Activated CD4-positive, alpha-beta T cell treated with anti-CD3 and anti-CD28 coated beads, Interleukin-10, Interleukin-2, amounts not matched to agents 100 ng/mL and 50 ng/mL, durations not matched to agents 16 hours and 8 hours (primary cell): ENCODE results near the gene PHGDH.

Source experiments
- DNase-seq: peaks from one replicate; pipeline ENCODE4 v3.0.0-alpha.2; 2020

The PHGDH gene

DNA sequence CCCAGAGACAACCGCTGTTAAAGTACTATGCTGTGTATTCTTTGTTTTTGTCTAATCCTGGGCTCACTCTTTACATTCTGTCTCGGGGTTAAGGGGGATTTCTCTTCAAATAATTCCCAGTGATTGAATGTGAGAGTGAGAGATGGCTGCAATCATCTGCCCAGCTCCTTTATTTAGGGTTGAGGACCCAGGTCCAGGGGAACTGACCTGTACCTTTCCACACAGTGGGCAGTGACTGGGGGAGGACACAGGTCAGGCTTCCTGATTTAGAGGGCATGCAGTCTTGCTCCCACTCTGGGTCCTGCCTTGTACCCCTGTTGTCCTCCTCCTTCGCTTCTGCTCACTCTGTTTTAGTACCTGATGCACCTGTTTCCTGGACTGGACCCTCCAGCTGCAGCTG lies 22.0 kb downstream of the PHGDH start:
- DNase-seq: no peak

DNA sequence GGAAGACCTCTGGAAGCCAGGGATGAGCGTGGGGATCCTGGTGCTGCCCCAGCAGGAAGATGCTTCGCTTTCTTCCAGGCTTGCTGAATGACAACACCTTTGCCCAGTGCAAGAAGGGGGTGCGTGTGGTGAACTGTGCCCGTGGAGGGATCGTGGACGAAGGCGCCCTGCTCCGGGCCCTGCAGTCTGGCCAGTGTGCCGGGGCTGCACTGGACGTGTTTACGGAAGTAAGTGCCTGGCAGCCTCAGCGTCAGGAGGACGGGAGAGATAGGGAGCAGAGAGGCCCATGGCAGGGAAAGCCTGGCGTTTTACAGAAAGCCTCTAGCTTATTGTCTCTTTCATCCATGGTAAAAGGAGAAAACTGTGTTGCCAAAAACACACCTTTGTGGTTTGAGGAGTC lies 23.5 kb downstream of the PHGDH start:
- no peak for DNase-seq

DNA sequence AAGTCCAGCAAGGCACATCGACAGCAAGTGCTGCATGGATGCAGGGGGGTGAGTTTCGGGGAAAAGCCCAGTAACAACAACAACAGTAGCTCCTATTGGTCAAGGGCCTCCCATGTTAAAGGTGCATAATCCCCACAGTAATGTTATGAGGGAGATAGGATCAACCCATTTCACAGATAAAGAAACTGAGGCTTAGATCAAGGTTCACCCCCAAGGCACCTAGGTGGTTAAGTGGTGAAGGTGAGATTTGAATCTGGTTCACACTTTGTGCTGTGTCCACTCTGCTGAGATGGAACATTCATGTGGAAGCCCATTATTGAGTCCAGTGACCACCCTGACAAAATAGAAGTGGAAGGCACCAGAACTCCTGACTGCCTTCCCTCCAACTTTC lies 24.9 kb downstream of the PHGDH start:
- DNase-seq: no peak

DNA sequence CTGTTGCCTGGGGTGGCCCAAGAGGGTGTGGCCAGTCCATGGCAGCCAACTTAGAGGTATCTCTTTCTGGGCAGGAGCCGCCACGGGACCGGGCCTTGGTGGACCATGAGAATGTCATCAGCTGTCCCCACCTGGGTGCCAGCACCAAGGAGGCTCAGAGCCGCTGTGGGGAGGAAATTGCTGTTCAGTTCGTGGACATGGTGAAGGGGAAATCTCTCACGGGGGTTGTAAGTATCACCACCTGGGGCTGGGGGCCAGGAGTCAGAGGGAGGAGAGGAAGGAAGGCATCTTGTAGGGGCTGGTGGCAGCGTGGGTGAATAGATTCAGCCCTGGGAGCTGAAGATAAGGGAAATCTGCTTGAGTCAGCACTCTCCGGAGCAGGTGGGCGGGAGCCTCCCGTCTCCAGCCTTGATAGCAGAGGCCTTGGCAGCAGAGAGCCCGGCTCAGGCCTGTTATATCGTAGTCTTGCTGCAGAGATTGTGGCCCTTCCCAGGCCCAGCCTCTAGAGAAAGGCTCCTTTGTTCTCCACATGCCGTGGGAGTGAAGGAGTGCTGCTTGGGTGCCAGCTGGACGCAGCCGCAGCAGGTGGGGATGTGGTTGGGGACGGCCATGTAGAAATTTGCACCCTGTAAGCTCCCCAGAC lies 25.4 kb downstream of the PHGDH start:
- no peak for DNase-seq

DNA sequence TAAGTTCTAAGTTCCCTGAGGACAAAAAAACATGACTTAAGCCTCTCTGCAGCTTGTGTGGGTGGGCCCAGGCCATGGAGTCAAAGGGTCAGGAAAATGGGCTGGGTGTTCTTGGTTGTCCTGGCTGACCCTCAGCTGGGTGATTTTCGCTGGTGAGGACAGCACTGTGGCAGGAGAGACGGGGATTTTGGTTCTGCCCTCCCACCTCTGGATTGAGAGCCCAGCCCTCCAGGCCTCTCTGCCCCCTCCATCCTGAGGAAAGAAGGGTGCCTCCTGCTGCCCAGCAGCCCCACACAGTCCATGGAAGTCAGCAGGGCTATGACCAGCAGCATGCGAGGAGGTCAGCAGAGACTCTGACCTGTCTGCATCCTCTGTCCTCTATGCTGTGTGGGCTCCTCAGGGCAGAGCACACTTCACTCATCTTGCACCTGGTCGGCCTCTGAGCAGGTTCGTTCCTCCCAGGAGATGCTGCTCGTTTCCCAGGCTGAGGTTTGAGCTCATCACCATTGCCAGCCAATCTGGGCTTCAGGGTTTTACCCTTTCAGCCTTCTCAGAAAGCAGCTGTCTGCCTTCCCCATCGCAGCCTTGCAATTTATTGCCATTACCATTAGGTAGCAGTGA lies 26.5 kb downstream of the PHGDH start:
- DNase-seq: no peak

DNA sequence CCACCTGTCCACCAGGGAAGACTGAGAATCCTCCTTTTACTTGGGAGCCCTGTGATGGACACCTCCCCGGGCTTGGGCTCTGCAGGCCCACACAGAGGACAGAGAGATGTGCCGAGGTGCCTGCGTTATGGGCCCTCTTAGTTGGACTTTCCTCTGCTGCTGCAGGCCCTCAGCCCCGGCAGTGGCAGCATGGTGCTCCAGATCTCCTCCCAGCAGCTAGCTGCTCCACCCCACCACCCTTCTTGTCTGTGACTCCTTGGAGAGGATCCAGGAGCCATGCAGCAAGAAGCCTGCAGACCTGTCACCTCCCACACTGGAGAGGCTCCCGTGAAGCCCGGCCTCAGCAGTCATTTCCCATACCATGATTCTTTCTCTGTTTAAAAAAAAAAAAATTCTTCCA lies 27.4 kb downstream of the PHGDH start:
- DNase-seq: no peak

DNA sequence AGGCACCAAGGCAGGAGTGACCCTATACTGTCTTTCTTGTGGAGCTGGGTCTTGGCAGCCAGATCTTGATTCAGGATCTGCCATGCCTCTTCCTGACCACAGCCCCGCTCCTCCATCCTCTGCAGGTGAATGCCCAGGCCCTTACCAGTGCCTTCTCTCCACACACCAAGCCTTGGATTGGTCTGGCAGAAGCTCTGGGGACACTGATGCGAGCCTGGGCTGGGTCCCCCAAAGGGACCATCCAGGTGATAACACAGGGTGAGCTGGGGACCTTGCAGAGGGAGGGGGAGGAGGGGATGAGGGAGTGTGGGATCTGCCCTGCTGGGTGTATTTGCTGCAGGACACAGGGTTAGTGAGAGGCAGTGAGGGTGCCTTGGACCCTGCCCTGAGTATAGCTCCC lies 28.5 kb downstream of the PHGDH start:
- DNase-seq: no peak

DNA sequence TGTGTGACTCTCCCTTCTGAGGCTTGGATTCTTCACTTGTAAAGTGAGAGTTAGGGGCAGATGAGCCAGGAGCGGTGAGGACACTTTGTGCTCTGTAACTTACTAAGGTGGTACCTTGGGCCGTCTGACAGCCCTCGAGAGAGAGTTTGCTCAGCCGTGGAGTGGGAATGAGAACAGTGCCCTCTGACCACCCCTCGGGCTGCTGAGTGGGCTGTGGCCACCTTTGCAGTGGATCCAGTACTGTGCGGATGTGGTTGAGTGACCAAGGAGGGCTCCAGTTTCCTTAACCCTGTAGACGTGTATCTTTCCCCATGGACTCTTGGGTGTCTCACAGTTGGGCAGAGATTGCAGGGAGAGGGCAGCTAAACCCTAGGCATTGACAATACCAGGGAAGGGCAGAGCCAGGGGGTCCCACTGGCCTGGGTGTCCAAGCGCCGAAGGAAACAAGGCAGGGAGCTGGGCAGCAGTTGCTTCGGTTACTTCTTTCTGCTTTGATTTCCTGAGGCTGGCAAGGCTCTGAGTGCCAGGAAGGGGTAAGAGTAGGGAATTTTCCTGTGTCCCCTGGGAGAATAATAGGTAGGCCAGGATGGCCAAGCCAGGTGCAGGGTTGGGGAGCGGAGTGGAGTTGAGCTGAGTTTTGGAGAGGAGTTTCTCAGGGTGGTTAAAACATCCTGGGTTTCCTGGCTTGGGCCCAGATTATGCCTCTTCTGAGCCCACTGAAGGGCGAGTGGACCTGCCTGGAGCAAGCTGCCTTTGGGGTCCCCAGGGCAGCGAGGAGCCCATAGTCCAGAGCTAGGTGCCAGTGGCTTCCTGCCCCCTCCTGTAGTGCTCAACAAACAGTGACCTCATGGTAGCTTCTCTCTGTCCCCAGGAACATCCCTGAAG lies 29.4 kb downstream of the PHGDH start:
- no peak for DNase-seq

DNA sequence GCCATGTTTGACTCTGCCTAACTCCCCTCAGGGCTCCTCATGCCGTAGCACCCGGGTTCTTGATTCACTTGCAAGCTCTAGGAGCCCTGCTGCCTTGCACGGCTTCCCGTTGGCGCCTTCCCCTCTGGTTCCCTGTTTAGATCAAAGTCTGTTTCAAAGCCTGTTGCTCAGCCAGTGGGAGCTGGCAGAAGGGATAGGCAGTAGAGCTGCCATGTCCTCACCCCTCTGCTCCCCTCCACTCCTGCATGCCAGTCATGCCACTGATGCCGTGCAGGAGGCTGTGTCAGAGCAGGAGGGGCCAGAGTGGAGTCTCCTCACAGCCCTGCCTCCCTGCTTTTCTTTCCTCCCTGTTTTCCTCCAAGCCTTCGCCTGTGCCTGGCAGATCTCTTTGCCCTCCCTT lies 30.5 kb downstream of the PHGDH start:
- DNase-seq: no peak

DNA sequence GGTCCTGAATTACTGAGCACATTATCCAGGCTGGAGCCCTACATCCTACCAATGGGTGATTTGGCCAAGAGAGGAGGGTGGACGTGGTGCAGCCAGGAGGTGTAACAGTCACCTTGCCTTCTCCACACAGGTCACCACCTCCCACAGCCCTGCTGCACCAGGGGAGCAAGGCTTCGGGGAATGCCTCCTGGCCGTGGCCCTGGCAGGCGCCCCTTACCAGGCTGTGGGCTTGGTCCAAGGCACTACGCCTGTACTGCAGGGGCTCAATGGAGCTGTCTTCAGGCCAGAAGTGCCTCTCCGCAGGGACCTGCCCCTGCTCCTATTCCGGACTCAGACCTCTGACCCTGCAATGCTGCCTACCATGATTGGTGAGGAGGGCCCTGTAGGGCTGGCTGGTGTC lies 30.9 kb downstream of the PHGDH start:
- no peak for DNase-seq

DNA sequence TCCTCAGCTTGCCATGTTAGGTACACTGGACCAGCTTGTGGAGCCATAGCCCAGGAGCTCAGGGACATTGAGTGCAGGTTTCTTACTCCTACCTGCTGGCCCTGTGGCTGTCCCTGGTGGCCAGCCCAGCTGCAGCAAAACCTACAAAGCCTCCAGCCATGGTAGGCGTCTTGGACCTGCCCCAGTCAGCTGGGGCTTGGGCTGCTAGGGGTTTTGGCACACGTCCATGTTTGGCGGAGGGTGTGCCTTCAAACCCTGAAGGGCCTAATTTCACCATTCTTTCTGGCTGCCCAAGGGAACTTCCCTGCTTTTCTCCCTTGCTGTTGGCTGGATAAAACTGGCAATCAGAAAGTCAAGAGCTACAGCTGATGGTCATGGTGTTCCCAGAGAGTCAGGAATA lies 31.6 kb downstream of the PHGDH start:
- no peak for DNase-seq

DNA sequence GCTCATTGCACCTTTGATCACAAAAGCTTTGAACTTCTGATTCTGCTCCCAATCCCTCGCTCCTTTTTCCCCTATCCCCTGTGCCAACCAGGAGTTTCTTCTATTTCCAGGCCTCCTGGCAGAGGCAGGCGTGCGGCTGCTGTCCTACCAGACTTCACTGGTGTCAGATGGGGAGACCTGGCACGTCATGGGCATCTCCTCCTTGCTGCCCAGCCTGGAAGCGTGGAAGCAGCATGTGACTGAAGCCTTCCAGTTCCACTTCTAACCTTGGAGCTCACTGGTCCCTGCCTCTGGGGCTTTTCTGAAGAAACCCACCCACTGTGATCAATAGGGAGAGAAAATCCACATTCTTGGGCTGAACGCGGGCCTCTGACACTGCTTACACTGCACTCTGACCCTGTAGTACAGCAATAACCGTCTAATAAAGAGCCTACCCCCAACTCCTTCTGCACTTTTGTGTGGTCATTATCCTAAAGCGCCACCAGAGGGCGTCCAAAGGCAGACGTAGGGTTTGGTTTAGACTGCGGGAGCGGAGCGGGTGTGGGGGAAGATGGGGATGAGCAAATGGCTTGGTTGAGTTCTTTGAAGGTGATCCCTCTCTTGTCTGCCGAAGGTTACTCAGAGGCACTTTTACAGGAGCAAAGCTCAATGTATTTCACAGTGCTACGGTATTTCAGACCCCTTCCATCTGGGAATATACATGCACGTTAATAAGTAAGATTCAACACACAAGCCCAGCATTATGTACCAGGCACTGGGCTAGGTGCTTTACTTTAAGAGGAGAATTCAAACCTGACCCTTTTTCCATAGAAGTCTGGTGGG lies 32.3 kb downstream of the PHGDH start:
- DNase-seq: peak; percentile 65

DNA sequence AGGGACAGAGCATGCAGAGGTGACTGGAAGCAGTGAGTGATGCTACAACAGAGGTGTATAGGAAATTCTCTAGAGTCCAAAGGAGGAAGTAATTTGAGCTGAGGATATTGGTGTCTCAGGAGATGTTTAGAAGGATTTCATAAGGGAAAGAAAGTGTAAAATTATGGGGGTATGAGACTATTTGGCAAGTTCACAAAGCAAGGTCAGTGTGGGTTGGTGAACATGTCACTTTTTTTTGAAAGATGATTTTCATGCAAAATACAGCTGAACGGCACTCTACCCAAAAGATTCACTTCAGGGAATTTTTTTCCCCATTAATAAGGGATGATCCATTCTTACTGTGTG lies 32.8 kb downstream of the PHGDH start:
- no peak for DNase-seq

DNA sequence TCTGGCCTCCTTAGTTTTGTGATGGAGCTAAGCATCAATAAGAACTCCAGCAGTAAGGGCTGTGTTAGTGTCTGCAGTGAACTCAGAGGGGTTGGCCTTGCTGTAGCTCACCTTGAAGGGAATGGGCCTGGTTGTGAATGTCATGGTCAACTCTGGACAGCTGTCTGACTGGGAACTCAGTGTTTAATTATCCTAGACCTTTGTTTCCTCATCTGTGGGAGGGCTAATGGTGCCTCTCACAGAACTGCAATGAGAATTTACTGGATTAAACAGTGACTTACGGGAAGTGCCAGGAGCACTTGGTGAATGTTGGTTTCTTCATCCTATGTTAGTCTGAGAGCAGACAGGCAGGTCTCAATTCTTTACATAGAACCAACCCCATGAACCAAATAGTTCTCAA lies 33.3 kb downstream of the PHGDH start:
- no peak for DNase-seq

DNA sequence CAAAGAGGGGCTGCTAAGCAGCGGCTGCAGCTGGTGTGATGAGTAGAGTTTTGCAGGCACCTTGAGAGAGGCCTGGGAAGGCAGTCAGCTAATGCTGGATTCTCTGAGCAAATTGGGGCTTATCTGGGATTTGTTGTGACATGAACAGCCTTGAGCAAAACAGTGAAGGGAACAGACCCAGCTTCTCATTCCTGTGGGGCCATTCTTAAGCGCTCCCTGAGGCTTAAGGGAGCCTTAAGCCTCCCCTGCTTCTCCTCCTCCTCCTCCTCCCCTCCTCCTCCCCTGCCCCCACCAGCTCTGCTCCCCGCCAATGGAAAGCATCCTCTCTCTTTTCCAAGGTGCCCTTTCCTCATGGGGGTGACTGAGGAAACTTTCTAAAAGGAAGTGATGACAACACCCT lies 35.7 kb downstream of the PHGDH start:
- no peak for DNase-seq

DNA sequence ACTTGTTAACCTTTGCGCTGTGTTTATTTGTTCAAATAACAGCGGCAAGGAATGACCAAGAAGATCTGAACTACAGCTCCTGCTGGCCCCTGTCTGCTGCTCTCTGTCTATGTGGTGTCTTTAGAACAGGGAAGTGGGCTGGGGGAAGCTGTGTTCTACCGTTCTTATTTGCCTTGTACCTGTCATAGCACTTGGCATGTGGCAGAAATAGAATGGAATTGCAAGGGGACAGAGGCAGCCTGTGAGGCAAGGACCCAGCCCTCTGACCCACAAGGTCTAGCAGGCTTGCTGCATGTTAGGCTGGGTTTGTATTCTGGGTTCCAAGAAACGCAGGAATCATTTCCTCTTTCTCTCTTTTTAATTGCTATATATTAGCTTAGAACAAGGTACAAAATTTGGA lies 36.3 kb downstream of the PHGDH start:
- no peak for DNase-seq

DNA sequence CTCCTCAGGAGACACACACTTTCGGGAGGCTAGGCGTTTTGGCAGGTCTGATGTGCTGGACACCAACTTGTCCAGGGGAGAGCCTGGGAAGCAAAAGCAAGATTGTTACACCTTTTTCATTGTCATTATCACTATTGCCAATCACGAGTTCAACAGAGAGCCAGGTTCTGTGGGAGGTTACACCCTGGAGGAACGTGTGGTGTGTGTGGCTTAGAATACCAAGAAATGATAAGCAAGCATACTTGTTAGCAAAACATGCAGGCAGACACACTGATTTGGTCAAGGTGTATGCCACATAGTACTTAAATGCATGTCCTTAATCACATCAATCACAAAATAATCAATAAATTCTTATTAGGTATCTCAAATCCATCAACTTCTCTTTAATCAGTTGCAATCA lies 40.9 kb downstream of the PHGDH start:
- DNase-seq: no peak

DNA sequence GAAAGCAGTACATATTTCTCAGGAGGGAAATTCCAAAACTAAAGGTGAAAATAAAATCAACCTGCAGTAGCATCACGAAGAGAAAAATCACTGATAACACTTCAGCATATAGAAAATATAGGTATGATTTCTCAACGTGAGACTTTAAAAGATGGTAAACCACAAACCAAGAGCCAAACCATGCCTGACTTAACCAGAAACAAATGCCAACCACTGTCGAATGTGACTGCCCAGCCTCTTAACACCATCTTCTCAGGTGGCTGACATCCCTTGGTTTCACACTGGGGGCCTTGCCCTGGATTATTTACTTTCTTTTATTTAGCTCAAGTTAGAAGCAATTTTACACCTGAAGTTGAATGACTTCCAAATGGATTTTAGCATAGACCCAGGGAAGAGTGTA lies 46.9 kb downstream of the PHGDH start:
- peak; percentile 50 for DNase-seq

DNA sequence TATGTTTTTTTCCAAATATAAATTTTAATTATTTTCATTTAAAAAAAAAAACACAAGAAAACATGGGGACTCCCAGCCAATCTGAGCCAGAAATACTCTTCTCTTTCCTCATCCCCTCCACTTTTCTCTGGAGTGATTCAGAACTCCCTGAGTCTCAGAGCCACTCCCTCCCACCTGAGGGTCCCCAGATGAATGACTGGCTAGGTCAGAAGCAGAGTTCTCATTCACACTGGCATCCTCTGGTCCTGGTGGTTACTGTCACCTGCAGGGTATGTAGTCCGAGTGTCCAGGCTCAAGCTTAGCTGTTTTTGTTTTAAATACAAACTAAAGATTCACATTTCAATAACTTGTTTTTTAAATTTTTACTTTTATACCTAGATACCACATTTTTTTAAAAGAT lies 50.7 kb downstream of the PHGDH start:
- no peak for DNase-seq

DNA sequence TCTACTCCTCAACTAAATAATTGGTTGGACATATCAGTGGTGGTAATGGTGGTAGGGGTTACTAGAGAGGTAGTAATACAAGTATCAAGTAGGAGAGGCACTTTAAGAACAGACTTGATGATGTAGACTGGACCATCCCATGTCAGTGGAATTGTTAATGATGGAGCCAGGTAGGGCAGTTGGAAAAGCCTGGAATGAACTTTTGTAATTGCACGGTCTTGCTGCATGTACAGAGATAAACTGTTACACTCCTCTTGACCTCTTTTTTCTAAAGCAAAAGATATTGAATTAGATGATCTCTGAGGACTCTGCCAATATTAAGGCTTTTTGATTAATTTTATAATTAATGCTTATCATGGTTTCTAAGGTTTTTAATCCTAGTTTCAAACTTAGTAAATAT lies 51.2 kb downstream of the PHGDH start:
- no peak for DNase-seq

DNA sequence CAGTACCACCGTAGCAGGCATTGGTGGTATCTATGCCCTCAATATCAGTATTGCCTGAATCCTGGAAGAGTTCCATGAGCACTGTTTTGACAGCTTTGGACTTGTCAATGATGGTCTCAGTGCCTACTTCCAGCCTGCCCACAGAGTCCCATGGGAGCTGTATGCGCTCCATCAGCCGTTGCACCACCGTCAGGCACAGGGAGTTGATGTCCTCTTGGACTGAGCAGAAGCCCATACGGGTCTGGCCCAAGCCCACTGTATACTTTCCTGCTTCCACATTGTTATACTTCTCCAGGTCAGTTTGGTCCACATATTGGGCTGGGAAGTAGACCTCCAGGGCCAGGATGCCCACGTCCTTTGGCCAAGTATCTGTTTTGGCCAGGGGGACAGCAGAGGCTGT lies 52.5 kb downstream of the PHGDH start:
- no peak for DNase-seq

DNA sequence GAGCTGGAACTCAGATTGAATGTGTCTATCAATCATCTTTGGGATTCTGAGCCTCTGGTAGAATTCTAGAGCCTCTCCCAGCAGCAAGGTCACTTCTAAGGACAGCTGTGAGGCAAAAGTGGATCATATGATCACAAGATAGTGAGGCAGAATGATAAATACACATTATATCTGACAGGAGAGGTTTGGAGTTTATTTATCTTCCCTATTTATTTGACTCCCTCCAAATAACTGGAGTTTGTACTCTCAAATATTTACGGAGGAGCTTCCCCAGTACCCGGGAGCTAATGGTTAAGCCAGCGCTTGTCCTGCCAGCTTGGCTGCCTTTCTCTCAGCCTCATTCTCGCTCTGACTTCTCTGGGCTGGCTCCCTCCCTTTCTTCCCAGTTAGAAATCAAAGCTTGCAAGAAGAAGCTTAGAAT lies 54.6 kb downstream of the PHGDH start:
- no peak for DNase-seq

DNA sequence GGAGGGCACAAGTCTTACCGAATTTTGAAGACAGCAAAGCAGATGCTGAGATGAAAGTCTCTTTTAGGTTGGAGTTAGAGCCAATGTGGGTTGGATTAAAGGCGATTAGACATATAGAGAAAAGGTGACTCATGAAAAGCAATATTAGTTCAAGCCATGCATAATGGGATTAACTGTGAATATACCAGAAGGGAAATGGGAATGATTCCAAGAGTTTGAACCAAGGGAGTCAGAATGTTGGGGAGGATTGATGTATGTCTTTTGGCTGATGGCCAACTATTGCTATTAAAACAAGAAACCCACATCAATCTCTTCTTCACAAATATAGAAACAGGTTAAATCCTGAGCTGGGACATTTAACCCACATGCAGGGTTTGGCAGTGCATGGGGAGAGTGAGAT lies 55.8 kb downstream of the PHGDH start:
- no peak for DNase-seq

DNA sequence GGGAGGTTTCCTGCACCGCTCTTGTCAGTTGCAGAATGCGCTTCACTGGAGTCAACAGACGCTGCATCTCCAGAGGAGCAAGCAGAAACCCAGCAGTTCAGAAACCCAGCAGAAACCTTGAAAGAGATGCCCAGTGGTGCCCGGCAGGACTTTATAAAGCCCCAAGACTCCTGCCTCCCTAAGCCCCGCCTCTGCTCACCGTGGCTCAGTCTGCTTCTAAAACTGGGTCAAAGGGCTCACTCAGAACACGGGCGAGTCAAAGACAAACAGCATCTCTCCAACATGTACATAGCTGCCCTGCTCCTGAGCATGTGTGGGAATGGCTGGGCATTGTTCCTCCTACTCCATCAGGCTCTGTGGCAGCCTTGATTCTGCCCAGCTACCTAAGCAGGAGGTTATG lies 57.0 kb downstream of the PHGDH start, which contains the start of gene HMGCS2:
HMGCS2 (minus strand) TSS at position 128 of the 400 bp plus-strand sequence; CDS start at position 67, 61 bp downstream.
- no peak for DNase-seq
